Ovary (tissue), 9 donors: ENCODE results near the gene NR4A3. TPM values are rescaled to one million over a fixed set of nuclear protein-coding genes. Genes with fewer than 3 reads are reported as not detected.

ENCODE experiments used
- DNase-seq, 5 donors: peaks; one replicate each; pipeline ENCODE4 v3.0.0-alpha.2; 2019 to 2020
- H3K27ac ChIP-seq, 2 donors: fragments of 200-600 bp; one replicate each; pipeline versions ENCODE4 v1.5.1 to v1.8.0; 2019 to 2022
- H3K27me3 ChIP-seq: fragments of 200-600 bp; one replicate; pipeline ENCODE4 v1.8.0; 2022
- H3K36me3 ChIP-seq: fragments of 200-600 bp; sonication (generic); one replicate; pipeline ENCODE4 v1.5.1; 2019
- H3K4me1 ChIP-seq: one replicate; pipeline ENCODE4 v1.8.1; 2013; ENCODE audit warnings: mild to moderate bottlenecking, moderate library complexity; ENCODE audit not compliant: insufficient read depth
- H3K4me3 ChIP-seq: fragments of 200-600 bp; sonication (generic); one replicate; pipeline ENCODE4 v1.5.1; 2017
- H3K9me3 ChIP-seq, 2 donors: fragments of 200-600 bp in 1 of 2; sonication (generic) in 1 of 2; one replicate each; pipeline versions ENCODE4 v1.5.1 to v1.8.1; 2013 to 2019; ENCODE audit warnings: mild to moderate bottlenecking in 1 of 2, moderate library complexity in 1 of 2
- EP300 ChIP-seq: sonication (generic); formaldehyde crosslinking; IDR thresholded peaks from one replicate; pipeline ENCODE4 v1.6.1; 2017; ENCODE audit warnings: antibody characterized with exemption
- POLR2A ChIP-seq: fragments of 450-650 bp; IDR thresholded peaks from one replicate; pipeline ENCODE4 v1.6.1; 2017; ENCODE audit warnings: antibody characterized with exemption, mild to moderate bottlenecking, moderate library complexity
- WGBS, 3 donors: extraction: QIAGEN DNeasy Blood & Tissue Kit in 1 of 3; methylation state at CpG; one replicate each; pipeline versions ENCODE4 v1.1.5 to v1.1.7; 2013 to 2017; 5-methylcytosine and 5-hydroxymethylcytosine counted together
- intact Hi-C, 4 donors: fragments of 100-400 bp; cut with DNase I; formaldehyde crosslinking; loops; one replicate each; pipeline versions ENCODE4 v1.11.0 to v1.15.1; 2022 to 2023
- polyA plus RNA-seq, 2 donors: library from polyadenylated mRNA; stranded (reverse); fragments of 200-250 nt in 1 of 2; fragments of 350-450 nt in 1 of 2; fragmentation: Illumina TruSeq in 1 of 2; extraction: RNeasy Lipid Tissue Mini Kit (QIAGEN cat#74804) in 1 of 2; gene quantifications; one replicate each; pipeline ENCODE4 v1.2.3, GENCODE V29; 2013 to 2014
- total RNA-seq, 7 donors: library from RNA; depleted of rRNA in 2 of 7; stranded (reverse); fragments of >200 nt in 2 of 7; fragmentation: NEBNext Ultra II Directional in 3 of 7; extraction: Animal tissue kit (Norgen Biotek cat#: 25700) in 3 of 7; gene quantifications; one replicate each; pipeline versions ENCODE4 v1.1.0 to v1.2.4, GENCODE V29; 2016 to 2023
- TF ChIP-seq, protein P1 (sequence below), 3 donors: fragments of 450-650 bp in 2 of 3; fragments of 200-600 bp in 1 of 3; IDR thresholded peaks; one replicate each; pipeline versions ENCODE4 v1.5.1 to v1.8.0; 2016 to 2022; ENCODE audit warnings: antibody characterized with exemption in 3 of 3, mild to moderate bottlenecking in 1 of 3
- donor health status: DM: no; HTN: no; CAD: no; lungs with moderate emphysema.
- donor health status: DM: no; HTN: no; CAD: no.
- donor health status: Bipolar disorder and iron deficiency.
- donor health status: DM: yes; HTN: yes; CAD: no.
- donor health status: DM: no; HTN: no; CAD: no.
- donor health status: DM: yes; HTN: yes; CAD: no.

The NR4A3 gene
- total and polyA plus RNA-seq, 9 donors: 2.8 to 177 (median 29.2) TPM

DNA sequence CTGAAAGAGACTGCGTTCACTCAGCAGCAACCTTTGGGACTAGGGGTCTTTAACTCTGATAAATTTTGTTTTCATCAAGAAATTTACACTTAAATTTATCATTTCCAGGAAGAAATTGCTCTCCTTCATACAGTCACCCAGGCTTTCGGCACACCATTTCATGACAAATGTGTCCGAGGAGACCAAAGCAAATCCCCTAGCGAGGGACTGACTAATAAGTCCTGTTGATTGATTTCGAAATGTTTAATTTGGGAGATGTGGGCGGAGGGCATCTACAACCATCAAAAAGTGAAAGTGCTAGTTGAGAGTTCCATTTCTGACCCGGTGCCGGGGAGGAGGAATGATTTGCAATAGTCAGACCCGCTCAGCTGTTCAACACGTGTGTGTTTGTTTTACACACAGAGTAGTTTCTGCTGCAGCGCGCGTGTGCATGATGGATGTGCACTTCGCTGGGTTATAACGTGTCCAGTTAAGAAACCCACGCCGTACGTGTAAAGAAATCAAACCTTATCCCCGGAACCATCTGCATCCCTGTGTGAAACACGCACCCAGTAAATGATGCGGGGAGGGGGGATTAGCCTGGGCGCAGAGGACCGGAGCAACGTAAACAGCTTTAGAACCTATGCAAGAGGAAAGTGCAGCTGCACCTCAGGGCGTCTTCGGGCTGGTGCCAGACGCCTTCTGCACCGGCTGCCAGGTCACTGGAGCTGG lies 845 bp upstream of the NR4A3 start:
- Histone ChIP-seq H3K36me3 (no peaks in the 10 kb centered on the region), H3K9me3 (no peaks in the 10 kb centered on the region), H3K4me1 (peaks cover 4% of the 10 kb centered on the region), H3K27ac (peak overlapping the region; percentile 98 to 99), H3K4me3 (peak overlapping the region; percentile 96), H3K27me3 (no peaks in the 10 kb centered on the region)
- TF ChIP-seq EP300: peak; percentile 11
- TF ChIP-seq POLR2A: no peak
- WGBS, 3 donors: 1% methylated on average over 28 of the region's 28 CpGs
- DNase-seq: peak in 4 of 5 donors; percentile 74 to 84 (median 74)
- intact Hi-C loops: loop anchor here in 2 of 4 donors (5.0 to 10.0 kb wide), 2 partner anchors 84 to 86 kb away; partner anchors contain the start of gene STX17 (in 2 of the 2)

DNA sequence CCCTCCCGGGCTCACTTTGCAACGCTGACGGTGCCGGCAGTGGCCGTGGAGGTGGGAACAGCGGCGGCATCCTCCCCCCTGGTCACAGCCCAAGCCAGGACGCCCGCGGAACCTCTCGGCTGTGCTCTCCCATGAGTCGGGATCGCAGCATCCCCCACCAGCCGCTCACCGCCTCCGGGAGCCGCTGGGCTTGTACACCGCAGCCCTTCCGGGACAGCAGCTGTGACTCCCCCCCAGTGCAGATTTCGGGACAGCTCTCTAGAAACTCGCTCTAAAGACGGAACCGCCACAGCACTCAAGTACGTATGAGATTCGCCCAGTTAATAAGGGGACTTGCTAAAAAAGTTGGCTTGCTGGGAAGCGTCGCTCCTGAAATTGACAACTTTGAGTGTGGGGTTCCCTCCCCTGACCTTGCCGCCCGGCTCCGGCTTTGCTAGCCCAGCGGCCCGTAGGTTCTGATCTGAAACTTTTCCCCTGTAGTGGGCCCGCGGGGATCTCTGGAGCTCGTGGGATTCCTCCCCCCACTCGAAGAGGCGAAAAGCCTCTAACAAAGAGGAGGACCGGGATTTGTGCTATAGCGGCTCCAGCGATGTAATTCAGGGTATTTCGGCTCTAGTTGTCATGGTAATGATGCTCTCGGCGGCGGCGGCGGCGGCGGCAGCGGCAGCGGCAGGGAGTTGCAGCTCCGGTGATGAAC lies 572 bp downstream of the NR4A3 start:
- DNase-seq: peak; percentile 32 to 68 (median 63)
- WGBS, 3 donors: 0 to 1% (median 0%) methylated on average over 39 to 51 of the region's 51 CpGs
- intact Hi-C loops: loop anchor here in 2 of 4 donors (5.0 to 10.0 kb wide), 2 partner anchors 83 to 85 kb away; partner anchors contain the start of gene STX17 (in 2 of the 2)

DNA sequence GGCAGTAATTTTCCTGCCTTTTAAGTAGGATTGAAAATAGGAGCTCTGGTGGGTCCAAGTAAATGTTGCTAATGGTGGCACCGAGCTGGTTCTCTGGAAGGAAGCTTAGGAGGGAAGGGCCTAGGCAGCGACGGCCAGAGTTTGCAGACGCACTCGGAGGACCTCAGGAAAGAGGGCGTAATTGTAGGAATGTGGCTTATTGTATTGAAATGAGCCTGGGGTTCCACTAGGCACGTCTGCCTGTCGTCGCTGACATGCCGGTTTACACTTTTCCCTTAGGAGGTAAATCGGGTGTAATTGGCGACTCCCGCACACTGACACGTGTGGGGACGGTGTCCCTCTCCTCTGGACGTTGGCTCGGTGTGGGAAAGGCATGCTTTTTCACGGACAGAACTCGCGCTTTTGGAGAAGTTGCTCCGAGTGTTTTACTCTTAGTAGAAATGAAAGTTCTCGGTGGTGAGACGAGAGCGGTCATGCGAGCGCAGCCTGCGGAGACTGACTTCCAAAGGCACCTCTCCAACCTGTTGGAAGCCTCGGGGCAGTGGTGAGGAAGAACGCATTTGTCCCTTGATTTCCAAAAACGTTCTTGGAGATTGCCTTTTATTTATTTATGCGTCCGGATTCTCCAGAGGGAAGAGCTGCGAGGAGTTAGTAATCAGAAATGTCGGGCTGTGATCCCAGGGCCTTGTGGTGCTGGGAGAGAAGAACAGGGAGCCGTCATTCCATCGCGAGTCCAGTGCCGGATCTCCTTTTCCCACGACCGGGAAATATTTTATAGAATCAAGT lies 1.3 kb downstream of the NR4A3 start:
- Histone ChIP-seq H3K27ac (peak overlapping the region; percentile 98 to 99), H3K4me3 (peak overlapping the region; percentile 96), H3K27me3 (no peaks in the 10 kb centered on the region), H3K4me1 (peaks cover 4% of the 10 kb centered on the region), H3K9me3 (no peaks in the 10 kb centered on the region), H3K36me3 (no peaks in the 10 kb centered on the region)
- intact Hi-C loops: loop anchor here in 2 of 4 donors (5.0 to 10.0 kb wide), 2 partner anchors 82 to 84 kb away; partner anchors contain the start of gene STX17 (in 2 of the 2)
- 0 to 1% (median 0%) methylated on average over 40 of the region's 40 CpGs for WGBS, 3 donors
- peak in 4 of 5 donors; percentile 17 to 48 (median 42) for DNase-seq
- no peak for TF ChIP-seq EP300

More for the DNA sequence above, 572 bp downstream of the NR4A3 start:
- H3K36me3 ChIP-seq: no peaks in the 10 kb centered on the region
- peaks cover 4% of the 10 kb centered on the region for H3K4me1 ChIP-seq
- TF ChIP-seq EP300: no peak
- TF ChIP-seq, protein P1, sequence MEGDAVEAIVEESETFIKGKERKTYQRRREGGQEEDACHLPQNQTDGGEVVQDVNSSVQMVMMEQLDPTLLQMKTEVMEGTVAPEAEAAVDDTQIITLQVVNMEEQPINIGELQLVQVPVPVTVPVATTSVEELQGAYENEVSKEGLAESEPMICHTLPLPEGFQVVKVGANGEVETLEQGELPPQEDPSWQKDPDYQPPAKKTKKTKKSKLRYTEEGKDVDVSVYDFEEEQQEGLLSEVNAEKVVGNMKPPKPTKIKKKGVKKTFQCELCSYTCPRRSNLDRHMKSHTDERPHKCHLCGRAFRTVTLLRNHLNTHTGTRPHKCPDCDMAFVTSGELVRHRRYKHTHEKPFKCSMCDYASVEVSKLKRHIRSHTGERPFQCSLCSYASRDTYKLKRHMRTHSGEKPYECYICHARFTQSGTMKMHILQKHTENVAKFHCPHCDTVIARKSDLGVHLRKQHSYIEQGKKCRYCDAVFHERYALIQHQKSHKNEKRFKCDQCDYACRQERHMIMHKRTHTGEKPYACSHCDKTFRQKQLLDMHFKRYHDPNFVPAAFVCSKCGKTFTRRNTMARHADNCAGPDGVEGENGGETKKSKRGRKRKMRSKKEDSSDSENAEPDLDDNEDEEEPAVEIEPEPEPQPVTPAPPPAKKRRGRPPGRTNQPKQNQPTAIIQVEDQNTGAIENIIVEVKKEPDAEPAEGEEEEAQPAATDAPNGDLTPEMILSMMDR (IDR thresholded peaks at IDR 0.05): no peak
- TF ChIP-seq POLR2A: no peak
- peak overlapping the region; percentile 96 for H3K4me3 ChIP-seq
- H3K9me3 ChIP-seq: no peaks in the 10 kb centered on the region
- no peaks in the 10 kb centered on the region for H3K27me3 ChIP-seq
- H3K27ac ChIP-seq: peak overlapping the region; percentile 98 to 99

DNA sequence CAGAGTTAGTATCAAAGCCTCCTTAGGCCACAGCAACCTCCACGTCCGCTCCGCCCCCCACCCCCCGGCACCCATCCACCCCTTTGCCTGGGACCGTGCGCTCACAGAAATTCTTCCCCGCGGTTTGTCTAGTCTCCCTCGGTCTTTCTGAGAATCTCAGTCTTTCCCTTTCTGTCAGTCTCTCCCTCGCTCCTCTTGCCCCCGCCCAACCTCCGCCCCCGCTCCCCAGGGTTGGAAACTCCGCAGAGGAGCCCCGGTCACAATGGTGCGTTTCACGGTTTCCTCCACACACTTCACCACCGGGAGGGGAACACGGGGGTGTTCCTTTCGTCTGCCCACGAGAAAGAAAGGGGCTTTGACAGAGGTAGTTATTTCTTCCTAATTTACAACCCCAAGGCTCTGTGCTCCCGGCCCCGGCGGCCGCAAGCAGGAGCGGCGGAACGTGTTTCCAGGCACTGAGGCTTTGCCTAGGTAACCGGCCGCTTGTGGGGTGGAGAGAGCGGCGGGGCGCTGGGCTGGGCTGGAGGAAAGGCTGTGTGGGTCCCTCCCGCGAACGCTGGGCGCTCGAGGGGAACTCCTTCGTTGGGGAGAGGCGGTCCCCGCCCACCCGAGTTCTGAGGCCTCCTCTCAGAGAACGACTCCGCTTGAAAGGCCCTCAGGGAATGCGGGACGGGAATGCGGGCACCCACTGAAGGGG lies 2.1 kb downstream of the NR4A3 start:
- Histone ChIP-seq H3K4me3 (peak overlapping the region; percentile 96), H3K9me3 (no peaks in the 10 kb centered on the region), H3K27me3 (no peaks in the 10 kb centered on the region), H3K27ac (peak overlapping the region; percentile 98 to 99), H3K36me3 (no peaks in the 10 kb centered on the region), H3K4me1 (peaks cover 2% of the 10 kb centered on the region)
- 0 to 1% (median 1%) methylated on average over 42 to 47 of the region's 47 CpGs for WGBS, 3 donors
- intact Hi-C loops: loop anchor here in 2 of 4 donors (5.0 to 10.0 kb wide), 2 partner anchors 81 to 83 kb away; partner anchors contain the start of gene STX17 (in 2 of the 2)
- TF ChIP-seq, protein P1 (IDR thresholded peaks at IDR 0.05): no peak
- peak; percentile 34 to 68 (median 63) for DNase-seq
